ENCODE measurements around the gene PCDHB10.
A peak's percentile ranks its signal among the peaks of the same experiment; 100 is the strongest.
"Not testable (repeated sequence)": the region's sequence is repeated elsewhere in the genome, so short reads cannot be mapped to it uniquely, and the experiment has no call there.

The PCDHB10 gene

DNA sequence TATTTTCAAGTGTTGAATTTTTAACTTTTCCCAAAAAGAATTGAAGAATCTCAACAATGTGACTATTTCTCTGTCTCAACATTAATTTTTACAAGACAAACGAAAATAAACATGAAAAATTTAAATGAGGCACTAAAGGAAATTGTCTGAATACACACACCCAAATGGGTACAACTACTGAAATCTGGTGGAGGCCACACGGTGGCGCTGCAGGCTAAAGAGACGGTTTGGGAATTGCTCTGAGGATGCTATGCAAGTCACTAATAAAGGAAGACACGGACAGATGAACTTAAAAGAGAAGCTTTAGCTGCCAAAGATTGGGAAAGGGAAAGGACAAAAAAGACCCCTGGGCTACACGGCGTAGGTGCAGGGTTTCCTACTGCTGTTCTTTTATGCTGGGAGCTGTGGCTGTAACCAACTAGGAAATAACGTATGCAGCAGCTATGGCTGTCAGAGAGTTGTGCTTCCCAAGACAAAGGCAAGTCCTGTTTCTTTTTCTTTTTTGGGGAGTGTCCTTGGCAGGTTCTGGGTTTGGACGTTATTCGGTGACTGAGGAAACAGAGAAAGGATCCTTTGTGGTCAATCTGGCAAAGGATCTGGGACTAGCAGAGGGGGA lies at the start of gene PCDHB10:
PCDHB10 (plus strand) TSS at position 244 of the 616 bp plus-strand sequence; CDS start at position 444, 200 bp downstream.
- DNase-seq (ENCODE audit: low read depth) = peak; percentile 1

DNA sequence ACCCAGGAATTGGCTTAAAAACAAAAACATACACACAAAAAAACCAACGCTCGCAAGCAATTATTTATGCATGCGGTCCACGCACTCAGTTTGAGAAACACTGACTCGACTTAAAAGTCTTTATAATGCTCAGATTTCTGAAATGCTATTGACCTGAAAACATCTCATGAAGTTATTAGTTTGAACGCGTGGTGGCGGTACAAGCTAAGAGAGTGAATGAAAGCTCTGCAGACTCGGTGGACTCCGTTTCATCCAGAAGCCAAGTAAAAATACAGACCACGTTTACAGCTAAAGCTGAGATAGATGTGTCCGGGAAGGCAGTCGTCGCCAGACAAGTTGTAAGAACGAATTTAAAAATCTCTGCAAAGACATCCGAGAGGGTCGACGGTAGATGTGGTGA lies 42.3 kb upstream of the PCDHB10 start, which contains the start of gene PCDHB6:
PCDHB6 (plus strand) TSS at position 246 of the 400 bp plus-strand sequence. CDS start 201 bp downstream, outside the sequence.
- no peak for DNase-seq (ENCODE audit: low read depth)

DNA sequence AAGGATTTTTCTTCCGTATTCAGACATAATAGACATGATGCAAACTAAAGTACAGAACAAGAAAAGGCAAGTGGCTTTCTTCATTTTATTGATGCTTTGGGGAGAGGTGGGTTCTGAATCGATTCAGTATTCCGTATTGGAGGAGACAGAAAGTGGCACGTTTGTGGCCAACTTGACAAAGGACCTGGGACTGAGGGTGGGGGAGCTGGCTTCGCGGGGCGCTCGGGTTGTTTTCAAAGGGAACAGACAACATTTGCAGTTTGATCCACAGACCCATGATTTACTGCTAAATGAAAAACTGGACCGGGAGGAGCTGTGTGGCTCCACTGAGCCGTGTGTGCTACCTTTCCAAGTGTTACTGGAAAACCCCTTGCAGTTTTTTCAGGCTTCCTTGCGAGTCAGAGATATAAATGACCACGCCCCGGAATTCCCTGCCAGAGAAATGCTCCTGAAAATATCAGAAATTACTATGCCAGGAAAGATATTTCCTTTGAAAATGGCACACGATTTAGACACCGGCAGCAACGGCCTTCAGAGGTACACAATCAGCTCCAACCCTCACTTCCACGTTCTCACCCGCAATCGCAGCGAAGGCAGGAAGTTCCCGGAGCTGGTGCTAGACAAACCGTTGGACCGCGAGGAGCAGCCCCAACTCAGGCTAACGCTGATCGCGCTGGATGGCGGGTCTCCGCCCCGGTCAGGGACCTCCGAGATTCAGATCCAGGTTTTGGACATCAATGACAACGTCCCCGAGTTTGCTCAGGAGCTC lies 41.7 kb upstream of the PCDHB10 start:
- no peak for DNase-seq (ENCODE audit: low read depth)

DNA sequence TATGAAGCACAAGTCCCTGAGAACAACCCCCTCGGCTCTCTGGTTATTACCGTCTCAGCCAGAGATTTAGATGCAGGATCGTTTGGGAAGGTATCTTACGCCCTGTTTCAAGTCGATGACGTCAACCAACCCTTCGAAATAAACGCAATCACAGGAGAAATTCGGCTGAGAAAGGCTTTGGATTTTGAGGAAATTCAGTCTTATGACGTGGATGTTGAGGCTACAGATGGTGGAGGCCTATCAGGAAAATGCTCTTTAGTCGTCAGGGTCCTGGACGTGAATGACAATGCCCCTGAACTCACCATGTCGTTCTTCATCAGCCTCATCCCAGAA lies 41.2 kb upstream of the PCDHB10 start:
- DNase-seq (ENCODE audit: low read depth) = no peak

DNA sequence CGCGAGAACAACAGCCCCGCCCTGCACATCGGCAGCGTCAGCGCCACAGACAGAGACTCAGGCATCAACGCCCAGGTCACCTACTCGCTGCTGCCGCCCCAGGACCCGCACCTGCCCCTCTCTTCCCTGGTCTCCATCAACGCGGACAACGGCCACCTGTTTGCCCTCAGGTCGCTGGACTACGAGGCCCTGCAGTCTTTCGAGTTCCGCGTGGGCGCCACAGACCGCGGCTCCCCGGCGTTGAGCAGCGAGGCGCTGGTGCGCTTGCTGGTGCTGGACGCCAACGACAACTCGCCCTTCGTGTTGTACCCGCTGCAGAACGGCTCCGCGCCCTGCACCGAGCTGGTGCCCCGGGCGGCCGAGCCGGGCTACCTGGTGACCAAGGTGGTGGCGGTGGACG lies 40.5 kb upstream of the PCDHB10 start:
- not testable (repeated sequence) for DNase-seq (ENCODE audit: low read depth)

DNA sequence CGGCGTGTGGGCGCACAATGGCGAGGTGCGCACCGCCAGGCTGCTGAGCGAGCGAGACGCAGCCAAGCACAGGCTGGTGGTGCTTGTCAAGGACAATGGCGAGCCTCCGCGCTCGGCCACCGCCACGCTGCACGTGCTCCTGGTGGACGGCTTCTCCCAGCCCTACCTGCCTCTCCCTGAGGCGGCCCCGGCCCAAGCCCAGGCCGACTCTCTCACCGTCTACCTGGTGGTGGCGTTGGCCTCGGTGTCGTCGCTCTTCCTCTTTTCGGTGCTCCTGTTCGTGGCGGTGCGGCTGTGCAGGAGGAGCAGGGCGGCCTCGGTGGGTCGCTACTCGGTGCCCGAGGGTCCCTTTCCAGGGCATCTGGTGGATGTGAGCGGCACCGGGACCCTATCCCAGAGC lies 40.1 kb upstream of the PCDHB10 start:
- not testable (repeated sequence) for DNase-seq (ENCODE audit: low read depth)

DNA sequence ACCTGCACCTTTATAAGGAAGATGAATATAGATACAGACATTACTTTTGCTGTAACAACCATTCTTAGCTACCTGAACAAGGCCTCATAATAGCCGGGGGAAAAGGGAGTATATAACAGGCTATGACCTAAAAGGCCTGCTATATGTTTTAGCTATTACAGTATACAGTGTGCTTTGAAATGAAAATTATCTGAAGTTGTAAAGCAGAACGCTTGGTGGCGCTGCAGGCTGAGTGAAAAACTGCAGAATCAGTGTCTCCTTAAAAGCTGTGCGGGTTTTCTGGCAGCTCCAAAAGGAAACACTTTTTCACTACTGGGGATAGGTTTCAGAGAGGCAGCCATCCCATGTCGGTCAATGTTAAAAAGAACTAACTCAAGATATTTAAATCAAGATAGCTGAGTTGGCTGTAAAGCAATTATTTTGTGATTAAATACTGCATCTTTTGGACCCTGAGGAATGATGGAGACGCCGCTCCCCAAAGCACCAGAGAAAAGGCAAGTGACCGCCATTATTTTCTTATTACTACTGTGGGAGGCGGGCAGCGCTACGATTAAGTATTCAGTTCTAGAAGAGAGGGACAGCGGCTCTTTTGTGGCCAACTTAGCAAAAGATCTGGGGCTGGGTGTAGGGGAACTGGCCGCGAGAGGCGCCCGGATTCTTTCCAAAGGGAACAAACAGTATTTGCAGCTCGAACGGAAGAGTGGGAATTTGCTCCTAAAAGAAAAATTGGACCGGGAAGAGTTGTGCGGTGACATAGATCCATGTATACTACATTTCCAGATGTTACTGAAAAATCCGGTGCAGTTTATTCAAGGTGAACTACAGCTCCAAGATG lies 36.4 kb upstream of the PCDHB10 start:
- DNase-seq (ENCODE audit: low read depth) = no peak

DNA sequence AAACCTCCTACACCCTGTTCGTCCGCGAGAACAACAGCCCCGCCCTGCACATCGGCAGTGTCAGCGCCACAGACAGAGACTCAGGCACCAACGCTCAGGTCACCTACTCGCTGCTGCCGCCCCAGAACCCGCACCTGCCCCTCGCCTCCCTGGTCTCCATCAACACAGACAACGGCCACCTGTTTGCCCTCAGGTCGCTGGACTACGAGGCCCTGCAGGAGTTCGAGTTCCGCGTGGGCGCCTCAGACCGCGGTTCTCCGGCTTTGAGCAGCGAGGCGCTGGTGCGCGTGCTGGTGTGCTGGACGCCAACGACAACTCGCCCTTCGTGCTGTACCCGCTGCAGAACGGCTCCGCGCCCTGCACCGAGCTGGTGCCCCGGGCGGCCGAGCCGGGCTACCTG lies 34.8 kb upstream of the PCDHB10 start:
- DNase-seq (ENCODE audit: low read depth) = not testable (repeated sequence)

DNA sequence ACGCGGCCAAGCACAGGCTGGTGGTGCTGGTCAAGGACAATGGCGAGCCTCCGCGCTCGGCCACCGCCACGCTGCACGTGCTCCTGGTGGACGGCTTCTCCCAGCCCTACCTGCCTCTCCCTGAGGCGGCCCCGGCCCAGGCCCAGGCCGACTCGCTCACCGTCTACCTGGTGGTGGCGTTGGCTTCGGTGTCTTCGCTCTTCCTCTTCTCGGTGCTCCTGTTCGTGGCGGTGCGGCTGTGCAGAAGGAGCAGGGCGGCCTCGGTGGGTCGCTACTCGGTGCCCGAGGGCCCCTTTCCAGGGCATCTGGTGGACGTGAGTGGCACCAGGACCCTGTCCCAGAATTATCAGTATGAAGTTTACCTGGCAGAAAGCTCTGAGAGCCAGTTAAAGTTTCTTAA lies 34.3 kb upstream of the PCDHB10 start:
- not testable (repeated sequence) for DNase-seq (ENCODE audit: low read depth)

DNA sequence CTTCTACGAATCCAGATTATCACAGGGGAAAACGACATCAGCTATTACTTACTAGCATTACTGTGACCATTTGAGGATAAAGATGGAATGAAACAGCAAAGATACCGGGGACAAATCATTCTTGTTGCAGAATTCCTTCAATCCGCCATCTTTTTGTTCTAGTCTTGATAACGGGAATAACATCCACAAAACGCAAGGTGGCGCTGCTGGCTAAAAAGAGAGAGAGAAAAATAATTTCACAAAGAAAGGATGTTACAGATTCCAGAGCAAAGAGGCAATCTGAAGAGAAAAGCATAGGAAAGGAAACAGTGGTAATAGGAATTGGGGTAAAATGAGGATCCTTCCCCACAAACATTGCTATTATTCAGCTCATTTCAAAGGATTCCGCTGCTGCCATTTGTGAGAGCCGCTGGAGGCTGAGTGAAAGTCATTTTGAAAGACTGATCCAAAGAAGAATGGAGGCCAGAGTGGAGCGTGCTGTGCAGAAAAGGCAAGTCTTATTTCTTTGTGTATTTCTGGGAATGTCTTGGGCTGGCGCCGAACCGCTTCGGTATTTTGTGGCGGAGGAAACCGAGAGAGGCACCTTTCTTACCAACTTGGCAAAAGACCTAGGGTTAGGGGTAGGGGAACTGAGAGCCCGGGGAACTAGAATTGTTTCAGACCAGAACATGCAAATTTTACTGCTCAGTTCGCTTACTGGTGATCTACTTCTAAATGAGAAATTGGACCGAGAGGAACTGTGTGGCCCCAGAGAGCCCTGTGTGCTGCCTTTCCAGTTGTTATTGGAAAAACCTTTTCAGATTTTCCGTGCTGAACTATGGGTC lies 19.6 kb upstream of the PCDHB10 start, which contains the start of gene PCDHB7:
PCDHB7 (plus strand) TSS at position 264 of the 824 bp plus-strand sequence; CDS start at position 456, 192 bp downstream.
- no peak for DNase-seq (ENCODE audit: low read depth)

DNA sequence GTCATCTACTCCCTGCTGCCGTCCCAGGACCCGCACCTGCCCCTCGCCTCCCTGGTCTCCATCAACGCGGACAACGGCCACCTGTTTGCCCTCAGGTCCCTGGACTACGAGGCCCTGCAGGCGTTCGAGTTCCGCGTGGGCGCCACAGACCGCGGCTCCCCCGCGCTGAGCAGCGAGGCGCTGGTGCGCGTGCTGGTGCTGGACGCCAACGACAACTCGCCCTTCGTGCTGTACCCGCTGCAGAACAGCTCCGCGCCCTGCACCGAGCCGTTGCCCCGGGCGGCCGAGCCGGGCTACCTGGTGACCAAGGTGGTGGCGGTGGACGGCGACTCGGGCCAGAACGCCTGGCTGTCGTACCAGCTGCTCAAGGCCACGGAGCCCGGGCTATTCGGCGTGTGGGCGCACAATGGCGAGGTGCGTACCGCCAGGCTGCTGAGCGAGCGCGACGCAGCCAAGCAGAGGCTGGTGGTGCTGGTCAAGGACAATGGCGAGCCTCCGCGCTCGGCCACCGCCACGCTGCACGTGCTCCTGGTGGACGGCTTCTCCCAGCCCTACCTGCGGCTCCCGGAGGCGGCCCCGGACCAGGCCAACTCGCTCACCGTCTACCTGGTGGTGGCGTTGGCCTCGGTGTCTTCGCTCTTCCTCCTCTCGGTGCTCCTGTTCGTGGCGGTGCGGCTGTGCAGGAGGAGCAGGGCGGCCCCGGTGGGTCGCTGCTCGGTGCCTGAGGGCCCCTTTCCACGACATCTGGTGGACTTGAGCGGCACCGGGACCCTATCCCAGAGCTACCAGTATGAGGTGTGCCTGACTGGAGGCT lies 17.7 kb upstream of the PCDHB10 start:
- DNase-seq (ENCODE audit: low read depth) = not testable (repeated sequence)

DNA sequence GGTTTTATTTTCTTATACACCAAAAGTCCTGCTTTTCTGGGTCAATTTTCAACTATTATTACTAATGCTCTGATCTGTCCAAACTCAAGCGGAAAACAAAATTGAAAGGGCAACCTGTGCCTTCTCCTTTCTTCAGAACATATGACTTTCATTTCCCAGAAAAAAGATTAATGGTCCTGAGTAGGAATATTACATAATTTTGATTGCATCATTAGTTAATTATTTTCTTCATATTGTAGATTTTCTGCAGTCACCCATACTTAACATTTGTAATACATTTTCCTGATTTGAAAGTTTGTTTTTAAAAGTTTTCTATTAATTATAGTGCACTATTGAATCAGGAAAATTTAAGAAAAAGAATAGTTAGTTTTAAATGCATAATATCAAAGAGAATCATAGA lies 16.2 kb upstream of the PCDHB10 start:
- no peak for DNase-seq (ENCODE audit: low read depth)

DNA sequence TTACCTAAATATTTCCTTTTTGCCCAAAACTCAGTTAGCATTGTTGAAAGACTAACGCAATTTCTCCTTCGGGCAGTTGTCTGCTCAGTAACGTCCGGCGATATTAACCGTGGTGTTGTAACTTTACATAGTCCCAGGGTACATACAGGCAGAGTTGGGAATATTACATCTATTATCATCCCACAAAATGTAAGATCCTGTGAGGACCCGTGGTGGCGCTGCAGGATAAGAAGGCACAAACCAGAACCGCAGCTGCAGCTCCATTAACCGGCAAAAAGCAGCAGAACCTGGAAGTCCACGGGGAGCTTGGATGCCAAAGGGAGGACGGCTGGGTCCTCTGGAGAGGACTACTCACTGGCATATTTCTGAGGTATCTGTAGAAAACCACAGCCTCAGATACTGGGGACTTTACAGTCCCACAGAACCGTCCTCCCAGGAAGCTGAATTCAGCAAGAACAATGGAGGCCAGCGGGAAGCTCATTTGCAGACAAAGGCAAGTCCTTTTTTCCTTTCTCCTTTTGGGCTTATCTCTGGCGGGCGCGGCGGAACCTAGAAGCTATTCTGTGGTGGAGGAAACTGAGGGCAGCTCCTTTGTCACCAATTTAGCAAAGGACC lies 14.5 kb upstream of the PCDHB10 start, which contains the start of gene PCDHB8:
PCDHB8 (plus strand) TSS at position 214 of the 615 bp plus-strand sequence; CDS start at position 459, 245 bp downstream.
- not testable (repeated sequence) for DNase-seq (ENCODE audit: low read depth)

DNA sequence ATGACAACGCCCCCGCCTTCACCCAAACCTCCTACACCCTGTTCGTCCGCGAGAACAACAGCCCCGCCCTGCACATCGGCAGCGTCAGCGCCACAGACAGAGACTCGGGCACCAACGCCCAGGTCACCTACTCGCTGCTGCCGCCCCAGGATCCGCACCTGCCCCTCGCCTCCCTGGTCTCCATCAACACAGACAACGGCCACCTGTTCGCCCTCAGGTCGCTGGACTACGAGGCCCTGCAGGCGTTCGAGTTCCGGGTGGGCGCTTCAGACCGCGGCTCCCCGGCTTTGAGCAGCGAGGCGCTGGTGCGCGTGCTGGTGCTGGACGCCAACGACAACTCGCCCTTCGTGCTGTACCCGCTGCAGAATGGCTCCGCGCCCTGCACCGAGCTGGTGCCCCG lies 12.8 kb upstream of the PCDHB10 start:
- not testable (repeated sequence) for DNase-seq (ENCODE audit: low read depth)

DNA sequence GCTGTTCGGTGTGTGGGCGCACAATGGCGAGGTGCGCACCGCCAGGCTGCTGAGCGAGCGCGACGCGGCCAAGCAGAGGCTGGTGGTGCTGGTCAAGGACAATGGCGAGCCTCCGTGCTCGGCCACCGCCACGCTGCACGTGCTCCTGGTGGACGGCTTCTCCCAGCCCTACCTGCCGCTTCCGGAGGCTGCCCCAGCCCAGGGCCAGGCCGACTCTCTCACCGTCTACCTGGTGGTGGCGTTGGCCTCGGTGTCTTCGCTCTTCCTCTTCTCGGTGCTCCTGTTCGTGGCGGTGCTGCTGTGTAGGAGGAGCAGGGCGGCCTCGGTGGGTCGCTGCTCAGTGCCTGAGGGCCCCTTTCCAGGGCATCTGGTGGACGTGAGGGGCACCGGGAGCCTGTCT lies 12.3 kb upstream of the PCDHB10 start:
- not testable (repeated sequence) for DNase-seq (ENCODE audit: low read depth)

DNA sequence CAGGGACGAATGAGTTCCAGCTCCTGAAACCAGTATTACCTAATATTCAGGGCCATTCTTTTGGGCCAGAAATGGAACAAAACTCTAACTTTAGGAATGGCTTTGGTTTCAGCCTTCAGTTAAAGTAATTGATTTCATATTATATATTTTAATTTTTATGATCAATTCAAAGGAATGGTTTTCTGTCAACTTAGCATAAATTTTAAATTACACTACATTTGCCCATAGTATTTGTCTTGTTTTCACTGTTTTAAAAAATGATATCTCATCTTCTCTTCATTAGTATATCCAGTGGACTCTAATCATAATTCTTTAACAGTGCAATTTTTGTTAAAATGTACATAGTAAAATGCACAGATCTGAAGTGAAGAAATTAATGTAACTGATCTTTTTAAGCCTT lies 11.8 kb upstream of the PCDHB10 start:
- no peak for DNase-seq (ENCODE audit: low read depth)

DNA sequence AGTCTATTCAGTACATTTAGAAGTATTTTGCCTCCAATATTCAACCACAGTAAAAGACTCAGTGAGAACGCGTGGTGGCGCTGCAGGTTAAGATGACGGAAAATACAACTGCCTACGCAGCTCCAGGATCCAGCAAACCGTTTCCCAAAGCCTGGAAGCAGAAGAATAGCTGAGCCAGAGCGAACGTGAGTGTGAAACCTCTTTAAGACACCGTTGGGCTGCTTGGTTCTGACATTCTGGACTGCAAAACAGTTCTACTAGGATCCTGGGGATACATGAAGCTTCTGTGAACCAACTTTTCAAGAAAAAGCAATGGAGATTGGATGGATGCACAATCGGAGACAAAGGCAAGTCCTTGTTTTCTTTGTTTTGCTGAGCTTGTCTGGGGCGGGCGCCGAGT lies 9.9 kb upstream of the PCDHB10 start, which contains the start of gene PCDHB16:
PCDHB16 (plus strand) TSS at position 140 of the 400 bp plus-strand sequence; CDS start at position 313, 173 bp downstream.
- no peak for DNase-seq (ENCODE audit: low read depth)

DNA sequence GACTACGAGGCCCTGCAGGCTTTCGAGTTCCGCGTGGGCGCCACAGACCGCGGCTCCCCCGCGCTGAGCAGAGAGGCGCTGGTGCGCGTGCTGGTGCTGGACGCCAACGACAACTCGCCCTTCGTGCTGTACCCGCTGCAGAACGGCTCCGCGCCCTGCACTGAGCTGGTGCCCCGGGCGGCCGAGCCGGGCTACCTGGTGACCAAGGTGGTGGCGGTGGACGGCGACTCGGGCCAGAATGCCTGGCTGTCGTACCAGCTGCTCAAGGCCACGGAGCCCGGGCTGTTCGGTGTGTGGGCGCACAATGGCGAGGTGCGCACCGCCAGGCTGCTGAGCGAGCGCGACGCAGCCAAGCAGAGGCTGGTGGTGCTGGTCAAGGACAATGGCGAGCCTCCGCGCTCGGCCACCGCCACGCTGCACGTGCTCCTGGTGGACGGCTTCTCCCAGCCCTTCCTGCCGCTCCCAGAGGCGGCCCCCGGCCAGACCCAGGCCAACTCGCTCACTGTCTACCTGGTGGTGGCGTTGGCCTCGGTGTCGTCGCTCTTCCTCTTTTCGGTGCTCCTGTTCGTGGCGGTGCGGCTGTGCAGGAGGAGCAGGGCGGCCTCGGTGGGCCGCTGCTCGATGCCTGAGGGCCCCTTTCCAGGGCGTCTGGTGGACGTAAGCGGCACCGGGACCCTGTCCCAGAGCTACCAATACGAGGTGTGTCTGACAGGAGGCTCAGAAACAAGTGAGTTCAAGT lies 7.9 kb upstream of the PCDHB10 start:
- DNase-seq (ENCODE audit: low read depth) = not testable (repeated sequence)

DNA sequence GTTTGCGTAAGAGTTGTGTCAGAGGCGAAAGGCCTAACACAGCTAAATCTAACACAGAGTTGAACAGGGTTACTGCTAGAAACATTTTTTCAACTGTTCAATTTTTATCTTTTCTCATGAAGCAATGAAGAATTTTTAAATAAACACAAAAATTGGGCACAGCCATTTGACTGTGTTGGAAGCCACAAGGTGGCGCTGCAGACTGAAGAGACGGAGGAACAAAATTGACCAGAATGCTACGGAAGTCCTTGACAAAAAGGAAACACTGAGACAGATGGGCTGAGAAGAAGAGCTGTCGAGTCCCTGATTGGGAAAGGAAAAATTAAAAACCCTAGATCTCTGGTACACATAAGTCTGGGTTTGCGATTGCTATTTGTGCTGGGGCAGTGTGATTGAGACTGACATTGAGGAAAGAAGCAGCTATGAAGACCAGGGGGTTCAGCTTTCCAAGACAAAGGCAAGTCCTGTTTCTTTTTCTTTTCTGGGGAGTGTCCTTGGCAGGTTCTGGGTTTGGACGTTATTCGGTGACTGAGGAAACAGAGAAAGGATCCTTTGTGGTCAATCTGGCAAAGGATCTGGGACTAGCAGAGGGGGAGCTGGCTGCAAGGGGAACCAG lies 5.1 kb upstream of the PCDHB10 start, which contains the start of gene PCDHB9:
PCDHB9 (plus strand) TSS at position 265 of the 616 bp plus-strand sequence; CDS start at position 423, 158 bp downstream.
- peak; percentile 22 for DNase-seq (ENCODE audit: low read depth)
